Liver (tissue), 9 donors: ENCODE data around the gene USP2. TPM values are rescaled to one million over a fixed set of nuclear protein-coding genes. Genes with fewer than 3 reads are reported as not detected.

Source experiments
- DNase-seq: peaks from one replicate; pipeline ENCODE4 v3.0.0-alpha.2; 2017; ENCODE audit warnings: low spot score
- H3K27ac ChIP-seq, 2 donors: one replicate each; pipeline ENCODE4 v1.7.0; 2013; ENCODE audit warnings: inconsistent platforms in 2 of 2, low read length in 2 of 2, control low read depth in 1 of 2, low read depth in 1 of 2, mild to moderate bottlenecking in 1 of 2
- H3K27me3 ChIP-seq, 4 donors: one replicate each; pipeline versions ENCODE4 v1.6.1 to v1.7.0; 2013; ENCODE audit warnings: low read length in 3 of 4, inconsistent platforms in 1 of 4, mild to moderate bottlenecking in 1 of 4, moderate library complexity in 1 of 4; ENCODE audit not compliant: control insufficient read depth in 4 of 4, insufficient read depth in 4 of 4
- H3K36me3 ChIP-seq, 4 donors: one replicate each; pipeline versions ENCODE4 v1.6.1 to v1.7.0; 2013; ENCODE audit warnings: low read length in 3 of 4, mild to moderate bottlenecking in 3 of 4, low read depth in 1 of 4, moderate library complexity in 1 of 4; ENCODE audit not compliant: control insufficient read depth in 4 of 4, insufficient read depth in 3 of 4
- H3K4me1 ChIP-seq, 4 donors: one replicate each; pipeline versions ENCODE4 v1.6.1 to v1.7.0; 2013; ENCODE audit warnings: low read length in 3 of 4, mild to moderate bottlenecking in 3 of 4, moderate library complexity in 1 of 4; ENCODE audit not compliant: control insufficient read depth in 4 of 4, insufficient read depth in 4 of 4
- H3K4me3 ChIP-seq, 3 donors: one replicate each; pipeline versions ENCODE4 v1.6.1 to v1.7.0; 2013; ENCODE audit warnings: low read length in 3 of 3, control low read depth in 1 of 3, low read depth in 1 of 3, mild to moderate bottlenecking in 1 of 3
- H3K9ac ChIP-seq, 2 donors: one replicate each; pipeline ENCODE4 v1.7.0; 2013; ENCODE audit warnings: low read length in 2 of 2, mild to moderate bottlenecking in 2 of 2, moderate library complexity in 2 of 2, control low read depth in 1 of 2, low read depth in 1 of 2
- H3K9me3 ChIP-seq, 4 donors: one replicate each; pipeline versions ENCODE4 v1.6.1 to v1.7.0; 2013; ENCODE audit warnings: low read length in 3 of 4; ENCODE audit not compliant: control insufficient read depth in 4 of 4
- EGR1 ChIP-seq, 2 donors: IDR thresholded peaks; 2 replicates each; pipeline ENCODE4 v1.6.1; 2016 to 2018; ENCODE audit warnings: antibody characterized with exemption in 2 of 2, low read depth in 2 of 2
- FOXA1 ChIP-seq: IDR thresholded peaks from 2 replicates; pipeline ENCODE4 v1.6.1; 2016; ENCODE audit warnings: antibody characterized with exemption
- FOXA2 ChIP-seq: IDR thresholded peaks from 2 replicates; pipeline ENCODE4 v1.6.1; 2016; ENCODE audit warnings: antibody characterized with exemption
- GABPA ChIP-seq, 2 donors: IDR thresholded peaks in 1 of 2; conservative IDR thresholded peaks in 1 of 2; 2 replicates each; pipeline ENCODE4 v1.6.1; 2016; ENCODE audit warnings: antibody characterized with exemption in 2 of 2, mild to moderate bottlenecking in 1 of 2, moderate library complexity in 1 of 2
- HNF4A ChIP-seq, 2 donors: conservative IDR thresholded peaks; 2 replicates each; pipeline ENCODE4 v1.6.1; 2016; ENCODE audit warnings: antibody characterized with exemption in 2 of 2, mild to moderate bottlenecking in 2 of 2
- HNF4G ChIP-seq: IDR thresholded peaks from 2 replicates; pipeline ENCODE4 v1.6.1; 2016; ENCODE audit warnings: antibody characterized with exemption
- JUND ChIP-seq, 2 donors: IDR thresholded peaks; 2 replicates each; pipeline ENCODE4 v1.6.1; 2016; ENCODE audit warnings: antibody characterized with exemption in 2 of 2
- NR2F2 ChIP-seq: IDR thresholded peaks from 2 replicates; pipeline ENCODE4 v1.6.1; 2016; ENCODE audit warnings: antibody characterized with exemption
- RAD21 ChIP-seq, 2 donors: IDR thresholded peaks; 2 replicates each; pipeline ENCODE4 v1.6.1; 2016; ENCODE audit warnings: antibody characterized with exemption in 2 of 2, mild to moderate bottlenecking in 2 of 2
- RXRA ChIP-seq, 2 donors: IDR thresholded peaks; 2 replicates each; pipeline ENCODE4 v1.6.1; 2017 to 2018; ENCODE audit warnings: antibody characterized with exemption in 2 of 2, mild to moderate bottlenecking in 1 of 2
- SP1 ChIP-seq: IDR thresholded peaks from 2 replicates; pipeline ENCODE4 v1.6.1; 2018; ENCODE audit warnings: antibody characterized with exemption, mild to moderate bottlenecking
- TAF1 ChIP-seq: conservative IDR thresholded peaks from 2 replicates; pipeline ENCODE4 v1.6.1; 2016; ENCODE audit warnings: antibody characterized with exemption, mild to moderate bottlenecking
- YY1 ChIP-seq: IDR thresholded peaks from 2 replicates; pipeline ENCODE4 v1.6.1; 2016; ENCODE audit warnings: antibody characterized with exemption, mild to moderate bottlenecking
- WGBS: extraction: QIAGEN DNeasy Blood & Tissue Kit; methylation state at CpG from one replicate; pipeline ENCODE4 v1.1.7; 2013; 5-methylcytosine and 5-hydroxymethylcytosine counted together
- polyA plus RNA-seq, 2 donors: library from polyadenylated mRNA; stranded (reverse) in 1 of 2; unstranded in 1 of 2; fragments of 200-250 nt in 1 of 2; fragments of >200 nt in 1 of 2; fragmentation: Nextera tagmentation in 1 of 2; extraction: Ambion mirVana in 1 of 2; gene quantifications; one replicate each; pipeline versions ENCODE4 v1.2.1 to v1.2.3, GENCODE V29; 2013 to 2015
- total RNA-seq, 2 donors: library from RNA; depleted of rRNA; stranded (reverse); fragments of >200 nt; gene quantifications; one replicate each; pipeline ENCODE4 v1.2.3, GENCODE V29; 2014
- TF ChIP-seq, protein P1 (sequence below): fragments of 150-350 bp; IDR thresholded peaks from 2 replicates; pipeline ENCODE4 v1.5.1; 2017; ENCODE audit warnings: improper control_type of control experiment, low read depth, low read length; ENCODE audit not compliant: missing input control
- TF ChIP-seq, protein P2 (sequence below): IDR thresholded peaks from 2 replicates; pipeline ENCODE4 v1.6.1; 2016; ENCODE audit warnings: antibody characterized with exemption
- TF ChIP-seq, protein P3 (sequence below): IDR thresholded peaks from 2 replicates; pipeline ENCODE4 v1.6.1; 2016; ENCODE audit warnings: antibody characterized with exemption, mild to moderate bottlenecking
- TF ChIP-seq, protein P4 (sequence below): IDR thresholded peaks from 2 replicates; pipeline ENCODE4 v1.6.1; 2016; ENCODE audit warnings: antibody characterized with exemption
- TF ChIP-seq, protein P5 (sequence below): IDR thresholded peaks from 2 replicates; pipeline ENCODE4 v1.6.1; 2016; ENCODE audit warnings: antibody characterized with exemption
- donor health status: healthy.
- donor health status: healthy.
- donor health status: healthy.
- donor health status: healthy.
- donor health status: healthy.

The USP2 gene
- total and polyA plus RNA-seq, 4 donors = 0.65 to 4.4 (median 2.1) TPM

DNA sequence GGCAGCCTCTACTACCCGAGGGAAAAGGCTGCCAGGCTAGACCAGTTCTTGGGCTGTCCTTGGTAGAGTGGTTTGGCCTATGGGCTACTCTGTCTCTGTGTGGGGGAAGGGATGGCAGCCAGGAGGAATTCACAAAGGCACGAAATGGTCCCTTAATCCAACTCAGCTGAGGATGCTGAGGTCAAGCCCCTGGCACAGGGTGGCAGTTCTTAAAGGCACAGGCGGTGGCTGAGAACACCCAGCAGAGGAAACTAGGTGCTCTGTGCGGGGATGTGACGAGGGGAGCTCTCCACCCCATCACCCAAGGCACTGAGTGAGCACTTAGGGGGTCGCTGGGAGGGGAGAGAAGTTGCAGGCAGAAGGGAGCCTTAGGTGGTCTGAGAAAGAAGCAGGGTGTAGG is 34.9 kb downstream of the USP2 start, which contains the start of gene MFRP:
Gene MFRP, minus strand, starts transcription at position 101 of the 400 bp plus-strand sequence. CDS start 192 bp downstream, outside the sequence.
- 69% methylated on average over 6 of the region's 6 CpGs for WGBS
- no peaks in the 10 kb centered on the region for H3K36me3 ChIP-seq
- no peak within 1 kb of the TSS for H3K9ac ChIP-seq
- H3K4me1 ChIP-seq = no peaks in the 10 kb centered on the region
- no peak for DNase-seq
- no peaks in the 10 kb centered on the region for H3K9me3 ChIP-seq
- H3K4me3 ChIP-seq = no peak within 1 kb of the TSS
- no peaks in the 10 kb centered on the region for H3K27me3 ChIP-seq
- H3K27ac ChIP-seq = no peak within 1 kb of the TSS
- no peak for TF ChIP-seq NR2F2
- TF ChIP-seq, protein P1, sequence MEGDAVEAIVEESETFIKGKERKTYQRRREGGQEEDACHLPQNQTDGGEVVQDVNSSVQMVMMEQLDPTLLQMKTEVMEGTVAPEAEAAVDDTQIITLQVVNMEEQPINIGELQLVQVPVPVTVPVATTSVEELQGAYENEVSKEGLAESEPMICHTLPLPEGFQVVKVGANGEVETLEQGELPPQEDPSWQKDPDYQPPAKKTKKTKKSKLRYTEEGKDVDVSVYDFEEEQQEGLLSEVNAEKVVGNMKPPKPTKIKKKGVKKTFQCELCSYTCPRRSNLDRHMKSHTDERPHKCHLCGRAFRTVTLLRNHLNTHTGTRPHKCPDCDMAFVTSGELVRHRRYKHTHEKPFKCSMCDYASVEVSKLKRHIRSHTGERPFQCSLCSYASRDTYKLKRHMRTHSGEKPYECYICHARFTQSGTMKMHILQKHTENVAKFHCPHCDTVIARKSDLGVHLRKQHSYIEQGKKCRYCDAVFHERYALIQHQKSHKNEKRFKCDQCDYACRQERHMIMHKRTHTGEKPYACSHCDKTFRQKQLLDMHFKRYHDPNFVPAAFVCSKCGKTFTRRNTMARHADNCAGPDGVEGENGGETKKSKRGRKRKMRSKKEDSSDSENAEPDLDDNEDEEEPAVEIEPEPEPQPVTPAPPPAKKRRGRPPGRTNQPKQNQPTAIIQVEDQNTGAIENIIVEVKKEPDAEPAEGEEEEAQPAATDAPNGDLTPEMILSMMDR = no peak
- TF ChIP-seq, protein P2, sequence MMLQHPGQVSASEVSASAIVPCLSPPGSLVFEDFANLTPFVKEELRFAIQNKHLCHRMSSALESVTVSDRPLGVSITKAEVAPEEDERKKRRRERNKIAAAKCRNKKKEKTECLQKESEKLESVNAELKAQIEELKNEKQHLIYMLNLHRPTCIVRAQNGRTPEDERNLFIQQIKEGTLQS = no peak
- TF ChIP-seq TAF1 = no peak
- TF ChIP-seq, protein P3, sequence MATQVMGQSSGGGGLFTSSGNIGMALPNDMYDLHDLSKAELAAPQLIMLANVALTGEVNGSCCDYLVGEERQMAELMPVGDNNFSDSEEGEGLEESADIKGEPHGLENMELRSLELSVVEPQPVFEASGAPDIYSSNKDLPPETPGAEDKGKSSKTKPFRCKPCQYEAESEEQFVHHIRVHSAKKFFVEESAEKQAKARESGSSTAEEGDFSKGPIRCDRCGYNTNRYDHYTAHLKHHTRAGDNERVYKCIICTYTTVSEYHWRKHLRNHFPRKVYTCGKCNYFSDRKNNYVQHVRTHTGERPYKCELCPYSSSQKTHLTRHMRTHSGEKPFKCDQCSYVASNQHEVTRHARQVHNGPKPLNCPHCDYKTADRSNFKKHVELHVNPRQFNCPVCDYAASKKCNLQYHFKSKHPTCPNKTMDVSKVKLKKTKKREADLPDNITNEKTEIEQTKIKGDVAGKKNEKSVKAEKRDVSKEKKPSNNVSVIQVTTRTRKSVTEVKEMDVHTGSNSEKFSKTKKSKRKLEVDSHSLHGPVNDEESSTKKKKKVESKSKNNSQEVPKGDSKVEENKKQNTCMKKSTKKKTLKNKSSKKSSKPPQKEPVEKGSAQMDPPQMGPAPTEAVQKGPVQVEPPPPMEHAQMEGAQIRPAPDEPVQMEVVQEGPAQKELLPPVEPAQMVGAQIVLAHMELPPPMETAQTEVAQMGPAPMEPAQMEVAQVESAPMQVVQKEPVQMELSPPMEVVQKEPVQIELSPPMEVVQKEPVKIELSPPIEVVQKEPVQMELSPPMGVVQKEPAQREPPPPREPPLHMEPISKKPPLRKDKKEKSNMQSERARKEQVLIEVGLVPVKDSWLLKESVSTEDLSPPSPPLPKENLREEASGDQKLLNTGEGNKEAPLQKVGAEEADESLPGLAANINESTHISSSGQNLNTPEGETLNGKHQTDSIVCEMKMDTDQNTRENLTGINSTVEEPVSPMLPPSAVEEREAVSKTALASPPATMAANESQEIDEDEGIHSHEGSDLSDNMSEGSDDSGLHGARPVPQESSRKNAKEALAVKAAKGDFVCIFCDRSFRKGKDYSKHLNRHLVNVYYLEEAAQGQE = no peak
- TF ChIP-seq JUND (IDR thresholded peaks at IDR 0.05) = no peak
- no peak for TF ChIP-seq SP1
- TF ChIP-seq RXRA (IDR thresholded peaks at IDR 0.05) = no peak
- no peak for TF ChIP-seq HNF4A (conservative IDR thresholded peaks at IDR 0.05)
- TF ChIP-seq HNF4G = no peak
- TF ChIP-seq, protein P4, sequence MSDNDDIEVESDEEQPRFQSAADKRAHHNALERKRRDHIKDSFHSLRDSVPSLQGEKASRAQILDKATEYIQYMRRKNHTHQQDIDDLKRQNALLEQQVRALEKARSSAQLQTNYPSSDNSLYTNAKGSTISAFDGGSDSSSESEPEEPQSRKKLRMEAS = no peak
- TF ChIP-seq RAD21 (IDR thresholded peaks at IDR 0.05) = no peak
- TF ChIP-seq, protein P5, sequence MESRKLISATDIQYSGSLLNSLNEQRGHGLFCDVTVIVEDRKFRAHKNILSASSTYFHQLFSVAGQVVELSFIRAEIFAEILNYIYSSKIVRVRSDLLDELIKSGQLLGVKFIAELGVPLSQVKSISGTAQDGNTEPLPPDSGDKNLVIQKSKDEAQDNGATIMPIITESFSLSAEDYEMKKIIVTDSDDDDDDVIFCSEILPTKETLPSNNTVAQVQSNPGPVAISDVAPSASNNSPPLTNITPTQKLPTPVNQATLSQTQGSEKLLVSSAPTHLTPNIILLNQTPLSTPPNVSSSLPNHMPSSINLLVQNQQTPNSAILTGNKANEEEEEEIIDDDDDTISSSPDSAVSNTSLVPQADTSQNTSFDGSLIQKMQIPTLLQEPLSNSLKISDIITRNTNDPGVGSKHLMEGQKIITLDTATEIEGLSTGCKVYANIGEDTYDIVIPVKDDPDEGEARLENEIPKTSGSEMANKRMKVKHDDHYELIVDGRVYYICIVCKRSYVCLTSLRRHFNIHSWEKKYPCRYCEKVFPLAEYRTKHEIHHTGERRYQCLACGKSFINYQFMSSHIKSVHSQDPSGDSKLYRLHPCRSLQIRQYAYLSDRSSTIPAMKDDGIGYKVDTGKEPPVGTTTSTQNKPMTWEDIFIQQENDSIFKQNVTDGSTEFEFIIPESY = no peak
- TF ChIP-seq FOXA2 = no peak
- no peak for TF ChIP-seq YY1
- no peak for TF ChIP-seq GABPA (IDR thresholded peaks at IDR 0.05 in 1 of 2, conservative IDR thresholded peaks at IDR 0.05 in 1 of 2)
- TF ChIP-seq FOXA1 = no peak
- TF ChIP-seq EGR1 (IDR thresholded peaks at IDR 0.05; ENCODE audit: low read depth in 2 of 2) = no peak
